HepG2 (cell line): Measurements from ENCODE around the gene CCDC88B. TPM values are rescaled to one million over a fixed set of nuclear protein-coding genes. Genes with fewer than 3 reads are reported as not detected.

ENCODE experiments used
- HOXD1 ChIP-seq: sonication (generic); formaldehyde crosslinking; IDR thresholded peaks from 2 replicates; pipeline ENCODE4 v1.5.0; 2020; ENCODE audit warnings: missing genetic modification reagents
- KMT2A ChIP-seq: sonication (generic); formaldehyde crosslinking; IDR thresholded peaks from 2 replicates; pipeline ENCODE4 v1.4.0; 2020; ENCODE audit warnings: missing genetic modification reagents
- MXD4 ChIP-seq: IDR thresholded peaks from 2 replicates; pipeline ENCODE4 v1.6.1; 2016; ENCODE audit warnings: mild to moderate bottlenecking, missing biosample characterization, missing genetic modification reagents
- POLR2A ChIP-seq, 2 experiments: IDR thresholded peaks; 2 replicates each; pipeline ENCODE4 v1.6.1; 2011; ENCODE audit warnings: low read depth in 2 of 2, low read length in 2 of 2, mild to moderate bottlenecking in 1 of 2, moderate library complexity in 1 of 2; ENCODE audit not compliant: insufficient read depth in 1 of 2
- TBX3 ChIP-seq: fragments of 450-650 bp; IDR thresholded peaks from 2 replicates; pipeline ENCODE4 v1.6.1; 2017; ENCODE audit warnings: antibody characterized with exemption, mild to moderate bottlenecking, inconsistent platforms, borderline replicate concordance
- ZBTB3 ChIP-seq: sonication (generic); formaldehyde crosslinking; IDR thresholded peaks from 2 replicates; pipeline ENCODE4 v1.4.0; 2020; ENCODE audit warnings: low read depth, mild to moderate bottlenecking, moderate library complexity, missing genetic modification reagents, borderline replicate concordance
- ZNF3 ChIP-seq: IDR thresholded peaks from 2 replicates; pipeline ENCODE4 v1.7.0; 2017; ENCODE audit warnings: inconsistent platforms
- ZNF724P ChIP-seq: sonication (generic); formaldehyde crosslinking; IDR thresholded peaks from 2 replicates; pipeline ENCODE4 v1.8.0; 2022; ENCODE audit warnings: missing genetic modification reagents, borderline replicate concordance
- ZNF746 ChIP-seq: sonication (generic); formaldehyde crosslinking; IDR thresholded peaks from 2 replicates; pipeline ENCODE4 v1.8.0; 2022; ENCODE audit warnings: mild to moderate bottlenecking, missing genetic modification reagents
- ZNF816 ChIP-seq: sonication (generic); formaldehyde crosslinking; IDR thresholded peaks from 2 replicates; pipeline ENCODE4 v1.8.0; 2022; ENCODE audit warnings: missing genetic modification reagents, mild to moderate bottlenecking, borderline replicate concordance
- polyA plus RNA-seq, 8 experiments: library from polyadenylated mRNA; depleted of rRNA in 3 of 8; stranded (reverse) in 7 of 8; unstranded in 1 of 8; fragments of >200 nt; fragmentation: Illumina TruSeq in 4 of 8; extraction: Trizol in 4 of 8; gene quantifications; 2 replicates each; pipeline versions ENCODE4 v1.2.1 to v1.2.3, GENCODE V29; 2011 to 2016; ENCODE audit warnings: low read depth in 4 of 8, missing spikeins in 1 of 8, mixed read lengths in 1 of 8; ENCODE audit not compliant: insufficient read depth in 1 of 8
- total RNA-seq, 5 experiments: library from RNA; depleted of rRNA; stranded (reverse); fragments of >200 nt; fragmentation: Illumina TruSeq; extraction: Trizol; gene quantifications; 2 replicates each; pipeline ENCODE4 v1.2.3, GENCODE V29; 2016; ENCODE audit warnings: low read depth in 1 of 5
- TF ChIP-seq, protein P1 (sequence below): sonication (generic); formaldehyde crosslinking; IDR thresholded peaks from 2 replicates; pipeline ENCODE4 v1.4.0; 2020; ENCODE audit warnings: missing genetic modification reagents, borderline replicate concordance
- TF ChIP-seq, protein P2 (sequence below): sonication (generic); formaldehyde crosslinking; IDR thresholded peaks from 2 replicates; pipeline ENCODE4 v1.5.0; 2020; ENCODE audit warnings: mild to moderate bottlenecking, missing genetic modification reagents
- TF ChIP-seq, protein P3 (sequence below): sonication (generic); formaldehyde crosslinking; IDR thresholded peaks from 2 replicates; pipeline ENCODE4 v1.4.0; 2020; ENCODE audit warnings: missing genetic modification reagents
- TF ChIP-seq, protein P4 (sequence below): sonication (generic); formaldehyde crosslinking; IDR thresholded peaks from 2 replicates; pipeline ENCODE4 v1.4.0; 2020; ENCODE audit warnings: missing genetic modification reagents
- TF ChIP-seq, protein P5 (sequence below): sonication (generic); formaldehyde crosslinking; conservative IDR thresholded peaks from 2 replicates; pipeline ENCODE4 v1.8.0; 2022; ENCODE audit warnings: mild to moderate bottlenecking, moderate library complexity, missing genetic modification reagents
- TF ChIP-seq, protein P6 (sequence below): sonication (generic); formaldehyde crosslinking; IDR thresholded peaks from 2 replicates; pipeline ENCODE4 v1.4.0; 2020; ENCODE audit warnings: missing genetic modification reagents, borderline replicate concordance

CCDC88B gene
- total and polyA plus RNA-seq, 2 of the 13 experiments (the other 11 are each of a cell fraction or from before 2014, with no cell fraction given) = 3.6 to 4.8 TPM

DNA sequence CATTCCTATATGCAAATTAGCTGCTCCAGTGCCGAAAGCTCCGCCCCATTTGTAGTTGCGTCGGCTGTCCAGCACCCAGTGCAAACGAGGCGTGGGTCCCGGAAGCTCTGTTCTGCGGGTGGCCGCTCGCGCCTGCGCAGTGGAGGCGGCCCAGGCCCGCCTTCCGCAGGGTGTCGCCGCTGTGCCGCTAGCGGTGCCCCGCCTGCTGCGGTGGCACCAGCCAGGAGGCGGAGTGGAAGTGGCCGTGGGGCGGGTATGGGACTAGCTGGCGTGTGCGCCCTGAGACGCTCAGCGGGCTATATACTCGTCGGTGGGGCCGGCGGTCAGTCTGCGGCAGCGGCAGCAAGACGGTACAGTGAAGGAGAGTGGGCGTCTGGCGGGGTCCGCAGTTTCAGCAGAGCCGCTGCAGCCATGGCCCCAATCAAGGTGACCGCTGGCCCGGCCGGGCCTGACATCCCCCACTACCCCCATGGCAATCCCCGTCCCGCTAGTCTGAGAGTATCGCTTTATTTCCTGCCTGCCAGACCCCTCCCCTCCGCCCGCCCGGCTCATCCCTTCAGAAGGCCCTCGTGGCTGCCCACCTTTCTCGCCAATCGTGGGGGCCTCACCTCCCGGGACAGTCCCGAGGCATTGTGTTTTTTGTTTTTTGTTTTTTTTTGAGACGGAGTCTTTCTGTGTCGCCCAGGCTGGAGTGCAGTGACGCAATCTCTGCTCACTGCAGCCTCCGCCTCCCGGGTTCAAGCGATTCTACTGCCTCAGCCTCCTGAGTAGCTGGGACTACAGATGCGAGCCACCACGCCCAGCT, 21.8 kb upstream of the CCDC88B start, which contains the start of gene PRDX5 (continued):
- TF ChIP-seq ZNF724P (peak; percentile 51; the same call in 1 of the 2 replicates), MXD4 (CRISPR knock-in tag) (0 out of 2 replicates have a peak, but pooled peaks have one; percentile 56), POLR2A (IDR thresholded peaks at IDR 0.05; ENCODE audit: insufficient read depth in 1 of 2, low read depth in 2 of 2, low read length in 2 of 2) (peak in 1 of 2 experiments; percentile 83), ZNF816 (CRISPR knock-in tag) (0 out of 2 replicates have a peak, but pooled peaks have one; percentile 47), ZNF746 (CRISPR knock-in tag) (0 out of 2 replicates have a peak, but pooled peaks have one; percentile 75), KMT2A (CRISPR knock-in tag) (peak; percentile 69; the same call in 1 of the 2 replicates), ZBTB3 (CRISPR knock-in tag) (peak; percentile 81; the same call in 1 of the 2 replicates), HOXD1 (peak; percentile 67; the same call in 1 of the 2 replicates), ZNF3 (no peak), TBX3 (0 out of 2 replicates have a peak, but pooled peaks have one; percentile 55)
- TF ChIP-seq, protein P1, sequence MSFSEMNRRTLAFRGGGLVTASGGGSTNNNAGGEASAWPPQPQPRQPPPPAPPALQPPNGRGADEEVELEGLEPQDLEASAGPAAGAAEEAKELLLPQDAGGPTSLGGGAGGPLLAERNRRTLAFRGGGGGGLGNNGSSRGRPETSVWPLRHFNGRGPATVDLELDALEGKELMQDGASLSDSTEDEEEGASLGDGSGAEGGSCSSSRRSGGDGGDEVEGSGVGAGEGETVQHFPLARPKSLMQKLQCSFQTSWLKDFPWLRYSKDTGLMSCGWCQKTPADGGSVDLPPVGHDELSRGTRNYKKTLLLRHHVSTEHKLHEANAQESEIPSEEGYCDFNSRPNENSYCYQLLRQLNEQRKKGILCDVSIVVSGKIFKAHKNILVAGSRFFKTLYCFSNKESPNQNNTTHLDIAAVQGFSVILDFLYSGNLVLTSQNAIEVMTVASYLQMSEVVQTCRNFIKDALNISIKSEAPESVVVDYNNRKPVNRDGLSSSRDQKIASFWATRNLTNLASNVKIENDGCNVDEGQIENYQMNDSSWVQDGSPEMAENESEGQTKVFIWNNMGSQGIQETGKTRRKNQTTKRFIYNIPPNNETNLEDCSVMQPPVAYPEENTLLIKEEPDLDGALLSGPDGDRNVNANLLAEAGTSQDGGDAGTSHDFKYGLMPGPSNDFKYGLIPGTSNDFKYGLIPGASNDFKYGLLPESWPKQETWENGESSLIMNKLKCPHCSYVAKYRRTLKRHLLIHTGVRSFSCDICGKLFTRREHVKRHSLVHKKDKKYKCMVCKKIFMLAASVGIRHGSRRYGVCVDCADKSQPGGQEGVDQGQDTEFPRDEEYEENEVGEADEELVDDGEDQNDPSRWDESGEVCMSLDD (CRISPR knock-in tag) = 0 out of 2 replicates have a peak, but pooled peaks have one; percentile 31
- TF ChIP-seq, protein P2, sequence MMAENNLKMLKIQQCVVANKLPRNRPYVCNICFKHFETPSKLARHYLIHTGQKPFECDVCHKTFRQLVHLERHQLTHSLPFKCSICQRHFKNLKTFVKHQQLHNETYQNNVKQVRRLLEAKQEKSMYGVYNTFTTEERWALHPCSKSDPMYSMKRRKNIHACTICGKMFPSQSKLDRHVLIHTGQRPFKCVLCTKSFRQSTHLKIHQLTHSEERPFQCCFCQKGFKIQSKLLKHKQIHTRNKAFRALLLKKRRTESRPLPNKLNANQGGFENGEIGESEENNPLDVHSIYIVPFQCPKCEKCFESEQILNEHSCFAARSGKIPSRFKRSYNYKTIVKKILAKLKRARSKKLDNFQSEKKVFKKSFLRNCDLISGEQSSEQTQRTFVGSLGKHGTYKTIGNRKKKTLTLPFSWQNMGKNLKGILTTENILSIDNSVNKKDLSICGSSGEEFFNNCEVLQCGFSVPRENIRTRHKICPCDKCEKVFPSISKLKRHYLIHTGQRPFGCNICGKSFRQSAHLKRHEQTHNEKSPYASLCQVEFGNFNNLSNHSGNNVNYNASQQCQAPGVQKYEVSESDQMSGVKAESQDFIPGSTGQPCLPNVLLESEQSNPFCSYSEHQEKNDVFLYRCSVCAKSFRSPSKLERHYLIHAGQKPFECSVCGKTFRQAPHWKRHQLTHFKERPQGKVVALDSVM (CRISPR knock-in tag) = 0 out of 2 replicates have a peak, but pooled peaks have one; percentile 40
- TF ChIP-seq, protein P3, sequence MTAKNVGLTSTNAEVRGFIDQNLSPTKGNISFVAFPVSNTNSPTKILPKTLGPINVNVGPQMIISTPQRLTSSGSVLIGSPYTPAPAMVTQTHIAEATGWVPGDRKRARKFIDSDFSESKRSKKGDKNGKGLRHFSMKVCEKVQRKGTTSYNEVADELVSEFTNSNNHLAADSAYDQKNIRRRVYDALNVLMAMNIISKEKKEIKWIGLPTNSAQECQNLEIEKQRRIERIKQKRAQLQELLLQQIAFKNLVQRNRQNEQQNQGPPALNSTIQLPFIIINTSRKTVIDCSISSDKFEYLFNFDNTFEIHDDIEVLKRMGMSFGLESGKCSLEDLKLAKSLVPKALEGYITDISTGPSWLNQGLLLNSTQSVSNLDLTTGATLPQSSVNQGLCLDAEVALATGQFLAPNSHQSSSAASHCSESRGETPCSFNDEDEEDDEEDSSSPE (CRISPR knock-in tag) = peak; percentile 50
- TF ChIP-seq, protein P4, sequence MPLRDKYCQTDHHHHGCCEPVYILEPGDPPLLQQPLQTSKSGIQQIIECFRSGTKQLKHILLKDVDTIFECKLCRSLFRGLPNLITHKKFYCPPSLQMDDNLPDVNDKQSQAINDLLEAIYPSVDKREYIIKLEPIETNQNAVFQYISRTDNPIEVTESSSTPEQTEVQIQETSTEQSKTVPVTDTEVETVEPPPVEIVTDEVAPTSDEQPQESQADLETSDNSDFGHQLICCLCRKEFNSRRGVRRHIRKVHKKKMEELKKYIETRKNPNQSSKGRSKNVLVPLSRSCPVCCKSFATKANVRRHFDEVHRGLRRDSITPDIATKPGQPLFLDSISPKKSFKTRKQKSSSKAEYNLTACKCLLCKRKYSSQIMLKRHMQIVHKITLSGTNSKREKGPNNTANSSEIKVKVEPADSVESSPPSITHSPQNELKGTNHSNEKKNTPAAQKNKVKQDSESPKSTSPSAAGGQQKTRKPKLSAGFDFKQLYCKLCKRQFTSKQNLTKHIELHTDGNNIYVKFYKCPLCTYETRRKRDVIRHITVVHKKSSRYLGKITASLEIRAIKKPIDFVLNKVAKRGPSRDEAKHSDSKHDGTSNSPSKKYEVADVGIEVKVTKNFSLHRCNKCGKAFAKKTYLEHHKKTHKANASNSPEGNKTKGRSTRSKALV (CRISPR knock-in tag) = peak; percentile 72; the same call in 1 of the 2 replicates
- TF ChIP-seq, protein P5, sequence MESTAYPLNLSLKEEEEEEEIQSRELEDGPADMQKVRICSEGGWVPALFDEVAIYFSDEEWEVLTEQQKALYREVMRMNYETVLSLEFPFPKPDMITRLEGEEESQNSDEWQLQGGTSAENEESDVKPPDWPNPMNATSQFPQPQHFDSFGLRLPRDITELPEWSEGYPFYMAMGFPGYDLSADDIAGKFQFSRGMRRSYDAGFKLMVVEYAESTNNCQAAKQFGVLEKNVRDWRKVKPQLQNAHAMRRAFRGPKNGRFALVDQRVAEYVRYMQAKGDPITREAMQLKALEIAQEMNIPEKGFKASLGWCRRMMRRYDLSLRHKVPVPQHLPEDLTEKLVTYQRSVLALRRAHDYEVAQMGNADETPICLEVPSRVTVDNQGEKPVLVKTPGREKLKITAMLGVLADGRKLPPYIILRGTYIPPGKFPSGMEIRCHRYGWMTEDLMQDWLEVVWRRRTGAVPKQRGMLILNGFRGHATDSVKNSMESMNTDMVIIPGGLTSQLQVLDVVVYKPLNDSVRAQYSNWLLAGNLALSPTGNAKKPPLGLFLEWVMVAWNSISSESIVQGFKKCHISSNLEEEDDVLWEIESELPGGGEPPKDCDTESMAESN (CRISPR knock-in tag) = peak; percentile 82
- TF ChIP-seq, protein P6, sequence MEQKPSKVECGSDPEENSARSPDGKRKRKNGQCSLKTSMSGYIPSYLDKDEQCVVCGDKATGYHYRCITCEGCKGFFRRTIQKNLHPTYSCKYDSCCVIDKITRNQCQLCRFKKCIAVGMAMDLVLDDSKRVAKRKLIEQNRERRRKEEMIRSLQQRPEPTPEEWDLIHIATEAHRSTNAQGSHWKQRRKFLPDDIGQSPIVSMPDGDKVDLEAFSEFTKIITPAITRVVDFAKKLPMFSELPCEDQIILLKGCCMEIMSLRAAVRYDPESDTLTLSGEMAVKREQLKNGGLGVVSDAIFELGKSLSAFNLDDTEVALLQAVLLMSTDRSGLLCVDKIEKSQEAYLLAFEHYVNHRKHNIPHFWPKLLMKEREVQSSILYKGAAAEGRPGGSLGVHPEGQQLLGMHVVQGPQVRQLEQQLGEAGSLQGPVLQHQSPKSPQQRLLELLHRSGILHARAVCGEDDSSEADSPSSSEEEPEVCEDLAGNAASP (CRISPR knock-in tag) = peak; percentile 55
